H9 (cell line): ENCODE data around the gene SLC2A4. TPM values are rescaled to one million over a fixed set of nuclear protein-coding genes. Genes with fewer than 3 reads are reported as not detected.

ENCODE experiments used
- DNase-seq: peaks from one replicate; pipeline ENCODE4 v3.0.0-alpha.2; 2017
- H2AFZ ChIP-seq: one replicate; pipeline ENCODE4 v1.6.1; 2013; ENCODE audit warnings: mild to moderate bottlenecking, low read length, control low read depth, moderate library complexity
- H2AK5ac ChIP-seq: 2 replicates; pipeline ENCODE4 v1.6.1; 2013; ENCODE audit warnings: low read length, control low read depth, mixed read lengths; ENCODE audit not compliant: insufficient read length
- H2BK120ac ChIP-seq: one replicate; pipeline ENCODE4 v1.6.1; 2013; ENCODE audit warnings: low read depth, mild to moderate bottlenecking, low read length, control low read depth, inconsistent platforms; ENCODE audit not compliant: poor library complexity, severe bottlenecking
- H2BK12ac ChIP-seq: 2 replicates; pipeline ENCODE4 v1.6.1; 2013; ENCODE audit warnings: low read length, control low read depth, mixed read lengths, low read depth; ENCODE audit not compliant: insufficient read length
- H2BK15ac ChIP-seq: 2 replicates; pipeline ENCODE4 v1.6.1; 2013; ENCODE audit warnings: low read depth, low read length, control low read depth
- H2BK20ac ChIP-seq: one replicate; pipeline ENCODE4 v1.6.1; 2013; ENCODE audit warnings: low read depth, mild to moderate bottlenecking, low read length, control low read depth, inconsistent platforms; ENCODE audit not compliant: poor library complexity, severe bottlenecking
- H2BK5ac ChIP-seq: 2 replicates; pipeline ENCODE4 v1.6.1; 2013; ENCODE audit warnings: low read length, control low read depth, mixed read lengths; ENCODE audit not compliant: insufficient read length
- H3K14ac ChIP-seq: 2 replicates; pipeline ENCODE4 v1.6.1; 2013; ENCODE audit warnings: low read length, control low read depth; ENCODE audit not compliant: insufficient read depth
- H3K18ac ChIP-seq: 2 replicates; pipeline ENCODE4 v1.6.1; 2013; ENCODE audit warnings: low read depth, mild to moderate bottlenecking, mixed read lengths, low read length, control low read depth; ENCODE audit not compliant: insufficient read length
- H3K23ac ChIP-seq: 2 replicates; pipeline ENCODE4 v1.6.1; 2013; ENCODE audit warnings: low read length, control low read depth, mixed read lengths, low read depth; ENCODE audit not compliant: insufficient read length
- H3K23me2 ChIP-seq: 2 replicates; pipeline ENCODE4 v1.6.1; 2013; ENCODE audit warnings: low read depth, mild to moderate bottlenecking, mixed read lengths, low read length, control low read depth; ENCODE audit not compliant: insufficient read length, poor library complexity, severe bottlenecking
- H3K27ac ChIP-seq: 2 replicates; pipeline ENCODE4 v1.5.1; 2013; ENCODE audit warnings: low read length, control low read depth, mixed read lengths, low read depth; ENCODE audit not compliant: insufficient read length
- H3K27me3 ChIP-seq: 2 replicates; pipeline ENCODE4 v1.6.1; 2013; ENCODE audit warnings: low read length, control low read depth, inconsistent platforms; ENCODE audit not compliant: insufficient read depth
- H3K4ac ChIP-seq: 2 replicates; pipeline ENCODE4 v1.6.1; 2013; ENCODE audit warnings: low read depth, mild to moderate bottlenecking, control low read depth, inconsistent platforms, low read length, moderate library complexity
- H3K4me1 ChIP-seq: 2 replicates; pipeline ENCODE4 v1.6.1; 2013; ENCODE audit warnings: low read length, control low read depth, inconsistent platforms; ENCODE audit not compliant: insufficient read depth
- H3K4me2 ChIP-seq: 2 replicates; pipeline ENCODE4 v1.6.1; 2013; ENCODE audit warnings: low read length, control low read depth, mixed read lengths; ENCODE audit not compliant: insufficient read length, insufficient read depth
- H3K56ac ChIP-seq: 2 replicates; pipeline ENCODE4 v1.6.1; 2013; ENCODE audit warnings: low read depth, mild to moderate bottlenecking, mixed read lengths, low read length, control low read depth; ENCODE audit not compliant: insufficient read length
- H3K79me1 ChIP-seq: 2 replicates; pipeline ENCODE4 v1.6.1; 2013; ENCODE audit warnings: low read depth, mild to moderate bottlenecking, moderate library complexity, low read length, control low read depth, inconsistent platforms; ENCODE audit not compliant: insufficient read depth, poor library complexity, severe bottlenecking
- H3K79me2 ChIP-seq: 2 replicates; pipeline ENCODE4 v1.6.1; 2013; ENCODE audit warnings: low read length, control low read depth, inconsistent platforms; ENCODE audit not compliant: insufficient read depth
- H3K9ac ChIP-seq: 2 replicates; pipeline ENCODE4 v1.6.1; 2013; ENCODE audit warnings: low read length, control low read depth, mixed read lengths; ENCODE audit not compliant: insufficient read length; ENCODE audit errors: extremely low read depth
- H3K9me3 ChIP-seq: one replicate; pipeline ENCODE4 v1.6.1; 2013; ENCODE audit warnings: low read depth, low read length, inconsistent platforms; ENCODE audit not compliant: control insufficient read depth
- H3T11ph ChIP-seq: one replicate; pipeline ENCODE4 v1.6.1; 2013; ENCODE audit warnings: mild to moderate bottlenecking, low read length, control low read depth, inconsistent platforms
- H4K20me1 ChIP-seq: one replicate; pipeline ENCODE4 v1.6.1; 2013; ENCODE audit not compliant: control insufficient read depth, insufficient read length, insufficient read depth
- H4K5ac ChIP-seq: 2 replicates; pipeline ENCODE4 v1.6.1; 2013; ENCODE audit warnings: low read depth, mild to moderate bottlenecking, mixed read lengths, low read length, control low read depth; ENCODE audit not compliant: insufficient read length
- H4K8ac ChIP-seq: replicated peaks from 2 replicates; pipeline ENCODE4 v1.6.1; 2013; ENCODE audit warnings: low read length, control low read depth, mixed read lengths, low read depth; ENCODE audit not compliant: insufficient read length
- H4K91ac ChIP-seq: 2 replicates; pipeline ENCODE4 v1.6.1; 2013; ENCODE audit warnings: low read depth, mild to moderate bottlenecking, moderate library complexity, mixed read lengths, low read length, control low read depth; ENCODE audit not compliant: insufficient read length
- H3K27ac Mint-ChIP-seq, 3 experiments: 2 replicates in 2 of 3; 3 replicates in 1 of 3; pipeline ENCODE4 v1.8.0; 2020 to 2021; ENCODE audit warnings: mixed read lengths in 3 of 3, mild to moderate bottlenecking in 1 of 3, moderate library complexity in 1 of 3
- H3K27me3 Mint-ChIP-seq: 2 replicates; pipeline ENCODE4 v1.8.0; 2021; ENCODE audit warnings: low read depth, mild to moderate bottlenecking, moderate library complexity, mixed read lengths
- H3K36me3 Mint-ChIP-seq, 3 experiments: 2 replicates in 2 of 3; 3 replicates in 1 of 3; pipeline ENCODE4 v1.8.0; 2020 to 2021; ENCODE audit warnings: low read depth in 3 of 3, mixed read lengths in 3 of 3; ENCODE audit not compliant: insufficient read depth in 1 of 3
- H3K4me1 Mint-ChIP-seq, 2 experiments: 2 replicates each; pipeline ENCODE4 v1.8.0; 2020; ENCODE audit warnings: mixed read lengths in 2 of 2
- H3K4me3 Mint-ChIP-seq, 2 experiments: 2 replicates in 1 of 2; 3 replicates in 1 of 2; pipeline ENCODE4 v1.8.0; 2020 to 2021; ENCODE audit warnings: mild to moderate bottlenecking in 2 of 2, mixed read lengths in 2 of 2, moderate library complexity in 1 of 2
- H3K9me3 Mint-ChIP-seq, 2 experiments: 2 replicates in 1 of 2; 3 replicates in 1 of 2; pipeline ENCODE4 v1.8.0; 2020; ENCODE audit warnings: mild to moderate bottlenecking in 2 of 2, mixed read lengths in 2 of 2, moderate library complexity in 1 of 2
- WGBS: extraction: QIAGEN DNeasy Blood & Tissue Kit; methylation state at CpG from one replicate; pipeline ENCODE4 v1.1.7; 2013; ENCODE audit warnings: missing lambda C conversion rate, low lambda C conversion rate, mixed read lengths; ENCODE audit not compliant: insufficient read length; ENCODE audit errors: extremely low coverage; 5-methylcytosine and 5-hydroxymethylcytosine counted together
- total RNA-seq: library from RNA; stranded (reverse); gene quantifications from 2 replicates; pipeline ENCODE4 v1.2.1, GENCODE V29; 2021
- TF ChIP-seq, protein P1 (sequence below): fragments of 200-600 bp; sonication (generic); conservative IDR thresholded peaks from 3 replicates; pipeline ENCODE4 v1.8.0; 2021; ENCODE audit warnings: antibody characterized with exemption, mild to moderate bottlenecking

The SLC2A4 gene
- total RNA-seq, 1 experiment from 2014 or later: 4.4 TPM

DNA sequence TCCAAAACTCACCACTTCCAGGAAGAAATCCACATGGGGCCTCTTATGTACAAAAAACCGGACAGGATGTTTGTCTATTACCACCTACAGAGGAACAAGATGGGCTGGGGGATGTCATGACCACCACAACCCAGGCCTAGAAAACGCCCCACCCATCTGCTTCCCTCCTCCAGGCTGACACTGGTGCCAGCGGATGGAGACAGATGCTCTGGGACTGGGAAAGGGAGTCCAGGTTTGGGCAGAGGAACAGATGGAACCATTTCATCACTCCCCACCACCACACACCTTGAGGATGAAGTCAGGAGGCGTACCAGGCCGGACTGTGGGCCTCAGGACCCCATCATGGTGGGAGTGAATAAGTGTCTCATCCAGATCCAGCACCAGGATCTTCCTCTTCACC lies 34.7 kb upstream of the SLC2A4 start:
- Histone ChIP-seq H2BK15ac (no peak overlapping the region), H3K27me3 (no peaks in the 10 kb centered on the region), H2AFZ (no peak overlapping the region), H3K18ac (no peak overlapping the region), H3K9me3 (no peaks in the 10 kb centered on the region), H3K27ac (no peak overlapping the region), H3K56ac (no peak overlapping the region), H2AK5ac (no peak overlapping the region), H3K23me2 (peaks cover 8% of the 10 kb centered on the region), H4K8ac (no peak overlapping the region), H4K5ac (no peak overlapping the region), H3K14ac (no peak overlapping the region), H3K9ac (no peak overlapping the region), H3T11ph (no peak overlapping the region), H3K79me2 (peaks cover 23% of the 10 kb centered on the region; the same call in 1 of the 2 replicates), H3K4ac (no peak overlapping the region), H4K20me1 (no peaks in the 10 kb centered on the region), H4K91ac (no peak overlapping the region), H2BK20ac (no peak overlapping the region), H3K4me2 (no peak overlapping the region), H2BK120ac (no peak overlapping the region), H2BK5ac (no peak overlapping the region), H3K4me1 (no peaks in the 10 kb centered on the region; the same call in 1 of the 2 replicates), H2BK12ac (no peak overlapping the region), H3K23ac (no peak overlapping the region), H3K79me1 (peaks cover 13% of the 10 kb centered on the region)
- peaks cover 23 to 35% (median 34%) of the 10 kb centered on the region in 3 experiments for H3K36me3 Mint-ChIP-seq
- H3K4me1 Mint-ChIP-seq: peaks cover 29 to 35% of the 10 kb centered on the region in 2 experiments
- no peaks in the 10 kb centered on the region; the same call in 1 of the 2 replicates for H3K27me3 Mint-ChIP-seq
- DNase-seq: no peak
- TF ChIP-seq, protein P1, sequence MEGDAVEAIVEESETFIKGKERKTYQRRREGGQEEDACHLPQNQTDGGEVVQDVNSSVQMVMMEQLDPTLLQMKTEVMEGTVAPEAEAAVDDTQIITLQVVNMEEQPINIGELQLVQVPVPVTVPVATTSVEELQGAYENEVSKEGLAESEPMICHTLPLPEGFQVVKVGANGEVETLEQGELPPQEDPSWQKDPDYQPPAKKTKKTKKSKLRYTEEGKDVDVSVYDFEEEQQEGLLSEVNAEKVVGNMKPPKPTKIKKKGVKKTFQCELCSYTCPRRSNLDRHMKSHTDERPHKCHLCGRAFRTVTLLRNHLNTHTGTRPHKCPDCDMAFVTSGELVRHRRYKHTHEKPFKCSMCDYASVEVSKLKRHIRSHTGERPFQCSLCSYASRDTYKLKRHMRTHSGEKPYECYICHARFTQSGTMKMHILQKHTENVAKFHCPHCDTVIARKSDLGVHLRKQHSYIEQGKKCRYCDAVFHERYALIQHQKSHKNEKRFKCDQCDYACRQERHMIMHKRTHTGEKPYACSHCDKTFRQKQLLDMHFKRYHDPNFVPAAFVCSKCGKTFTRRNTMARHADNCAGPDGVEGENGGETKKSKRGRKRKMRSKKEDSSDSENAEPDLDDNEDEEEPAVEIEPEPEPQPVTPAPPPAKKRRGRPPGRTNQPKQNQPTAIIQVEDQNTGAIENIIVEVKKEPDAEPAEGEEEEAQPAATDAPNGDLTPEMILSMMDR: no peak
- peak overlapping the region in 1 of 2 experiments; percentile 47; a peak in 1 of 5 replicates for H3K4me3 Mint-ChIP-seq
- H3K27ac Mint-ChIP-seq: peak overlapping the region in 2 of 3 experiments; percentile 29 to 32; a peak in 2 of 7 replicates
- no peaks in the 10 kb centered on the region; a peak in 1 of 5 replicates for H3K9me3 Mint-ChIP-seq
- no CpG with 5 or more reads among the region's 5 CpGs for WGBS
